HEK293T (cell line): ENCODE measurements around the gene MED27.

Source experiments
- NFRKB ChIP-seq: fragments of 450-650 bp; IDR thresholded peaks from 2 replicates; pipeline ENCODE4 v1.6.1; 2016; ENCODE audit warnings: mild to moderate bottlenecking, moderate library complexity
- SUZ12 ChIP-seq: fragments of 450-650 bp; IDR thresholded peaks from 2 replicates; pipeline ENCODE4 v1.6.1; 2016; ENCODE audit warnings: mild to moderate bottlenecking

DNA sequence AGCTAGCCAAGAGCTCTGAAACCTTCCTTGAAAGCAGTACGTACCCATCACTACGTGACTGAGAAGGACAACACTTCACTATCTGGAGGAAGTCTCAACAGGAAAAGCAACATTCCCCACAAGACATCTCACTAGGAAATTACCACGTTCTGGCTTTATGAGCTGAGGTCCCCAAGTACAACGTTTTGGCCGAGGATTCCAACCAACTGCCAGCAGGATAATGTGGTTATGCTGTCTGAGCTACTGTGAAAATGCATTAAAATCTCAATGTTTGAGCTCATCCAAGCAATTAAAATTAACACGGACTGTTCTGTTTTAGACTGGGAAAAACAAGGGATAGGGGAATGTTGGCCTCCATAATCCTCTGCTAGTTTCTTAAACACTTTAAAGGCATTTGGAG is 16.4 kb downstream of the MED27 start:
- TF ChIP-seq SUZ12 (no peak), NFRKB (no peak)
